WTC11 (cell line): ENCODE data around the gene TEX13C. TPM values are rescaled to one million over a fixed set of nuclear protein-coding genes. Genes with fewer than 3 reads are reported as not detected.
"Not testable (repeated sequence)": the region's sequence is repeated elsewhere in the genome, so short reads cannot be mapped to it uniquely, and the experiment has no call there.

Experiments used
- ATAC-seq: fragments of 200-7000 bp; cut with Tn5 transposase; 2 replicates; pipeline ENCODE4 v1.10.0; 2021; ENCODE audit warnings: mild to moderate bottlenecking, moderate library complexity
- CTCF ChIA-PET: fragments of 300-600 bp; sonication (Branson Sonifier 250); formaldehyde crosslinking; loops from one replicate; lab custom pipeline; 2021; ENCODE audit warnings: antibody characterized with exemption; lab: Charles Lee
- POLR2A ChIA-PET: fragments of 350-600 bp; sonication (Branson Sonifier 250); formaldehyde crosslinking; loops from one replicate; lab custom pipeline; 2021; ENCODE audit warnings: antibody characterized with exemption; lab: Charles Lee
- DNase-seq: peaks from one replicate; pipeline ENCODE4 v3.0.0; 2021; ENCODE audit warnings: low spot score
- H3K27ac Mint-ChIP-seq: 2 replicates; pipeline ENCODE4 v1.8.0; 2021; ENCODE audit warnings: mixed read lengths
- H3K27me3 Mint-ChIP-seq: 2 replicates; pipeline ENCODE4 v1.8.0; 2021; ENCODE audit warnings: low read depth, mild to moderate bottlenecking, moderate library complexity, mixed read lengths
- H3K36me3 Mint-ChIP-seq: 2 replicates; pipeline ENCODE4 v1.8.0; 2021; ENCODE audit warnings: mixed read lengths
- H3K4me1 Mint-ChIP-seq: 2 replicates; pipeline ENCODE4 v1.8.0; 2022; ENCODE audit warnings: mixed read lengths
- H3K4me3 Mint-ChIP-seq: 2 replicates; pipeline ENCODE4 v1.8.0; 2021; ENCODE audit warnings: mild to moderate bottlenecking, moderate library complexity, mixed read lengths
- H3K9me3 Mint-ChIP-seq: 2 replicates; pipeline ENCODE4 v1.8.0; 2021; ENCODE audit warnings: mixed read lengths
- GTF2I ChIP-seq: fragments of 250-450 bp; sonication (Bioruptor Pico); conservative IDR thresholded peaks from 2 replicates; pipeline ENCODE4 v1.4.0; 2021; ENCODE audit warnings: mild to moderate bottlenecking
- PRRX2 ChIP-seq: fragments of 250-450 bp; sonication (Bioruptor Pico); IDR thresholded peaks from 2 replicates; pipeline ENCODE4 v1.8.0; 2021; ENCODE audit warnings: mild to moderate bottlenecking
- TEAD4 ChIP-seq: sonication (generic); formaldehyde crosslinking; IDR thresholded peaks from 2 replicates; pipeline ENCODE4 v1.8.0; 2022; ENCODE audit warnings: mild to moderate bottlenecking, missing genetic modification reagents
- total RNA-seq: library from RNA; stranded (reverse); gene quantifications from 3 replicates; pipeline ENCODE4 v1.2.3, GENCODE V29; 2021
- TF ChIP-seq, protein P1 (sequence below): sonication (generic); formaldehyde crosslinking; IDR thresholded peaks from 2 replicates; pipeline ENCODE4 v1.8.1; 2023; ENCODE audit warnings: mild to moderate bottlenecking, missing genetic modification reagents
- TF ChIP-seq, protein P2 (sequence below): sonication (generic); formaldehyde crosslinking; IDR thresholded peaks from 2 replicates; pipeline ENCODE4 v1.8.1; 2022; ENCODE audit warnings: missing genetic modification reagents, borderline replicate concordance
- TF ChIP-seq, protein P3 (sequence below): sonication (generic); formaldehyde crosslinking; IDR thresholded peaks from 2 replicates; pipeline ENCODE4 v1.8.0; 2022; ENCODE audit warnings: mild to moderate bottlenecking, missing genetic modification reagents
- TF ChIP-seq, protein P4 (sequence below): fragments of 250-450 bp; sonication (Bioruptor Pico); IDR thresholded peaks from 2 replicates; pipeline ENCODE4 v1.9.0; 2021; ENCODE audit warnings: mild to moderate bottlenecking
- TF ChIP-seq, protein P5 (sequence below): sonication (generic); formaldehyde crosslinking; IDR thresholded peaks from 2 replicates; pipeline ENCODE4 v1.8.0; 2023; ENCODE audit warnings: missing genetic modification reagents
- TF ChIP-seq, protein P6 (sequence below): sonication (generic); formaldehyde crosslinking; IDR thresholded peaks from 2 replicates; pipeline ENCODE4 v1.8.1; 2022; ENCODE audit warnings: low read depth, missing genetic modification reagents, borderline replicate concordance
- TF ChIP-seq, protein P7 (sequence below): sonication (generic); formaldehyde crosslinking; IDR thresholded peaks from 2 replicates; pipeline ENCODE4 v1.8.0; 2022; ENCODE audit warnings: missing genetic modification reagents
- TF ChIP-seq, protein P8 (sequence below): fragments of 250-450 bp; sonication (Bioruptor Pico); IDR thresholded peaks from 2 replicates; pipeline ENCODE4 v1.8.0; 2021; ENCODE audit warnings: mild to moderate bottlenecking
- TF ChIP-seq, protein P9 (sequence below): sonication (generic); formaldehyde crosslinking; IDR thresholded peaks from 2 replicates; pipeline ENCODE4 v1.8.1; 2023; ENCODE audit warnings: mild to moderate bottlenecking, missing genetic modification reagents, moderate library complexity

The TEX13C gene
- total RNA-seq, 1 experiment from 2014 or later = 0.26 TPM

DNA sequence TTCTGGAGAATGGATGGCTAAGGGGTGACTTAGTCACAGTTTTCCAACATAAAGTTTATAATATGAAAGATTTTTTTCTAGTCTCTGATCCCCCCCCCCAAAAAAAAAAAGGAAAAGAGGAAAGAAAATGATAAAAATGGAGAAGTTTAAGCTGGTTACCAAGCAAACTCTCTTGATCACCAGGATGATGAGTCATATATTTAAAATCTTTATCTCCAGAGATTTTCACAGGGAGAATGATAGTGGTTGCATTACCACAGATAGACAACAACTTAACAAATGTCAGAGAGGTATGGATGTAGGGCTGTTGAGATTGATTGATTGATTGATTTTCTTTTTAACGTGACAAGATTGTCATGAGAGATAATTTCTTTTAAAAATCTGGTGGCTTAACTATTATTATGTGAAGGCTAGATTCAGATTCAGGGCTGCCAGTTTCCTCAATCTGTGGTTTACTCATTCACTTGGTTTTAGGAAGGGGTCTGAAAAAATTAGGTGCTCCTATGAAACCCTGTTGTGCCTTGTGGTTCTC is 13.3 kb upstream of the TEX13C start (continued):
- TF ChIP-seq, protein P1, sequence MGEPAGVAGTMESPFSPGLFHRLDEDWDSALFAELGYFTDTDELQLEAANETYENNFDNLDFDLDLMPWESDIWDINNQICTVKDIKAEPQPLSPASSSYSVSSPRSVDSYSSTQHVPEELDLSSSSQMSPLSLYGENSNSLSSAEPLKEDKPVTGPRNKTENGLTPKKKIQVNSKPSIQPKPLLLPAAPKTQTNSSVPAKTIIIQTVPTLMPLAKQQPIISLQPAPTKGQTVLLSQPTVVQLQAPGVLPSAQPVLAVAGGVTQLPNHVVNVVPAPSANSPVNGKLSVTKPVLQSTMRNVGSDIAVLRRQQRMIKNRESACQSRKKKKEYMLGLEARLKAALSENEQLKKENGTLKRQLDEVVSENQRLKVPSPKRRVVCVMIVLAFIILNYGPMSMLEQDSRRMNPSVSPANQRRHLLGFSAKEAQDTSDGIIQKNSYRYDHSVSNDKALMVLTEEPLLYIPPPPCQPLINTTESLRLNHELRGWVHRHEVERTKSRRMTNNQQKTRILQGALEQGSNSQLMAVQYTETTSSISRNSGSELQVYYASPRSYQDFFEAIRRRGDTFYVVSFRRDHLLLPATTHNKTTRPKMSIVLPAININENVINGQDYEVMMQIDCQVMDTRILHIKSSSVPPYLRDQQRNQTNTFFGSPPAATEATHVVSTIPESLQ (CRISPR knock-in tag) = no peak
- TF ChIP-seq, protein P2, sequence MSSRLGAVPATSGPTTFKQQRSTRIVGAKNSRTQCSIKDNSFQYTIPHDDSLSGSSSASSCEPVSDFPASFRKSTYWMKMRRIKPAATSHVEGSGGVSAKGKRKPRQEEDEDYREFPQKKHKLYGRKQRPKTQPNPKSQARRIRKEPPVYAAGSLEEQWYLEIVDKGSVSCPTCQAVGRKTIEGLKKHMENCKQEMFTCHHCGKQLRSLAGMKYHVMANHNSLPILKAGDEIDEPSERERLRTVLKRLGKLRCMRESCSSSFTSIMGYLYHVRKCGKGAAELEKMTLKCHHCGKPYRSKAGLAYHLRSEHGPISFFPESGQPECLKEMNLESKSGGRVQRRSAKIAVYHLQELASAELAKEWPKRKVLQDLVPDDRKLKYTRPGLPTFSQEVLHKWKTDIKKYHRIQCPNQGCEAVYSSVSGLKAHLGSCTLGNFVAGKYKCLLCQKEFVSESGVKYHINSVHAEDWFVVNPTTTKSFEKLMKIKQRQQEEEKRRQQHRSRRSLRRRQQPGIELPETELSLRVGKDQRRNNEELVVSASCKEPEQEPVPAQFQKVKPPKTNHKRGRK (CRISPR knock-in tag) = no peak
- TF ChIP-seq, protein P3, sequence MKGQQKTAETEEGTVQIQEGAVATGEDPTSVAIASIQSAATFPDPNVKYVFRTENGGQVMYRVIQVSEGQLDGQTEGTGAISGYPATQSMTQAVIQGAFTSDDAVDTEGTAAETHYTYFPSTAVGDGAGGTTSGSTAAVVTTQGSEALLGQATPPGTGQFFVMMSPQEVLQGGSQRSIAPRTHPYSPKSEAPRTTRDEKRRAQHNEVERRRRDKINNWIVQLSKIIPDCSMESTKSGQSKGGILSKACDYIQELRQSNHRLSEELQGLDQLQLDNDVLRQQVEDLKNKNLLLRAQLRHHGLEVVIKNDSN (CRISPR knock-in tag) = no peak

DNA sequence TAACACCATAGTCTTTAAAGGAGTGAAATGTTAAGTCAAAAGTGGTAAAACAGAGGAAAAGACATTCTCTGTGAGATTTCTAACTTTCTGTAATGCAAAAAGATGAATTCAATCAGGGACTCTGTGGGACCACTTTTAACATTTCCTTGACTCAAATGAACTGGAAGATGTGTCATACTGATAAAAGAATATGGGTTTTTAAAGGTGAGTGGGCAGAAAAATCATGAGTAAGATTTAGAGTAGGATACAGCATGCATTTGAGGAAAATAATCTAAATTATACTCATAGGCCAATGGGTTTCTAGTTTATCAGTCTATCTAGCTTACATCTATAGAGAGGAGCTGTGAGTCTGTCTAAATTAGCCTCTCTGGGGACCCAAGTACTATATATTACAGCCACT is 11.0 kb upstream of the TEX13C start:
- no peaks in the 10 kb centered on the region; the same call in 1 of the 2 replicates for H3K27me3 Mint-ChIP-seq
- H3K4me3 Mint-ChIP-seq = no peak overlapping the region
- H3K9me3 Mint-ChIP-seq = peaks cover 13% of the 10 kb centered on the region
- no peak for DNase-seq
- no peak for ATAC-seq
- H3K27ac Mint-ChIP-seq = no peak overlapping the region
- H3K4me1 Mint-ChIP-seq = no peaks in the 10 kb centered on the region
- ChIA-PET CTCF (no interaction called here), POLR2A (no interaction called here)
- no peaks in the 10 kb centered on the region; the same call in 1 of the 2 replicates for H3K36me3 Mint-ChIP-seq
- TF ChIP-seq GTF2I (CRISPR knock-in tag) (no peak), TEAD4 (CRISPR knock-in tag) (no peak), PRRX2 (CRISPR knock-in tag) (no peak)
- TF ChIP-seq, protein P4, sequence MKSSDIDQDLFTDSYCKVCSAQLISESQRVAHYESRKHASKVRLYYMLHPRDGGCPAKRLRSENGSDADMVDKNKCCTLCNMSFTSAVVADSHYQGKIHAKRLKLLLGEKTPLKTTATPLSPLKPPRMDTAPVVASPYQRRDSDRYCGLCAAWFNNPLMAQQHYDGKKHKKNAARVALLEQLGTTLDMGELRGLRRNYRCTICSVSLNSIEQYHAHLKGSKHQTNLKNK (CRISPR knock-in tag) = no peak
- TF ChIP-seq, protein P5, sequence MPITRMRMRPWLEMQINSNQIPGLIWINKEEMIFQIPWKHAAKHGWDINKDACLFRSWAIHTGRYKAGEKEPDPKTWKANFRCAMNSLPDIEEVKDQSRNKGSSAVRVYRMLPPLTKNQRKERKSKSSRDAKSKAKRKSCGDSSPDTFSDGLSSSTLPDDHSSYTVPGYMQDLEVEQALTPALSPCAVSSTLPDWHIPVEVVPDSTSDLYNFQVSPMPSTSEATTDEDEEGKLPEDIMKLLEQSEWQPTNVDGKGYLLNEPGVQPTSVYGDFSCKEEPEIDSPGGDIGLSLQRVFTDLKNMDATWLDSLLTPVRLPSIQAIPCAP = no peak
- TF ChIP-seq, protein P6, sequence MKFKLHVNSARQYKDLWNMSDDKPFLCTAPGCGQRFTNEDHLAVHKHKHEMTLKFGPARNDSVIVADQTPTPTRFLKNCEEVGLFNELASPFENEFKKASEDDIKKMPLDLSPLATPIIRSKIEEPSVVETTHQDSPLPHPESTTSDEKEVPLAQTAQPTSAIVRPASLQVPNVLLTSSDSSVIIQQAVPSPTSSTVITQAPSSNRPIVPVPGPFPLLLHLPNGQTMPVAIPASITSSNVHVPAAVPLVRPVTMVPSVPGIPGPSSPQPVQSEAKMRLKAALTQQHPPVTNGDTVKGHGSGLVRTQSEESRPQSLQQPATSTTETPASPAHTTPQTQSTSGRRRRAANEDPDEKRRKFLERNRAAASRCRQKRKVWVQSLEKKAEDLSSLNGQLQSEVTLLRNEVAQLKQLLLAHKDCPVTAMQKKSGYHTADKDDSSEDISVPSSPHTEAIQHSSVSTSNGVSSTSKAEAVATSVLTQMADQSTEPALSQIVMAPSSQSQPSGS (CRISPR knock-in tag) = no peak
- TF ChIP-seq, protein P7, sequence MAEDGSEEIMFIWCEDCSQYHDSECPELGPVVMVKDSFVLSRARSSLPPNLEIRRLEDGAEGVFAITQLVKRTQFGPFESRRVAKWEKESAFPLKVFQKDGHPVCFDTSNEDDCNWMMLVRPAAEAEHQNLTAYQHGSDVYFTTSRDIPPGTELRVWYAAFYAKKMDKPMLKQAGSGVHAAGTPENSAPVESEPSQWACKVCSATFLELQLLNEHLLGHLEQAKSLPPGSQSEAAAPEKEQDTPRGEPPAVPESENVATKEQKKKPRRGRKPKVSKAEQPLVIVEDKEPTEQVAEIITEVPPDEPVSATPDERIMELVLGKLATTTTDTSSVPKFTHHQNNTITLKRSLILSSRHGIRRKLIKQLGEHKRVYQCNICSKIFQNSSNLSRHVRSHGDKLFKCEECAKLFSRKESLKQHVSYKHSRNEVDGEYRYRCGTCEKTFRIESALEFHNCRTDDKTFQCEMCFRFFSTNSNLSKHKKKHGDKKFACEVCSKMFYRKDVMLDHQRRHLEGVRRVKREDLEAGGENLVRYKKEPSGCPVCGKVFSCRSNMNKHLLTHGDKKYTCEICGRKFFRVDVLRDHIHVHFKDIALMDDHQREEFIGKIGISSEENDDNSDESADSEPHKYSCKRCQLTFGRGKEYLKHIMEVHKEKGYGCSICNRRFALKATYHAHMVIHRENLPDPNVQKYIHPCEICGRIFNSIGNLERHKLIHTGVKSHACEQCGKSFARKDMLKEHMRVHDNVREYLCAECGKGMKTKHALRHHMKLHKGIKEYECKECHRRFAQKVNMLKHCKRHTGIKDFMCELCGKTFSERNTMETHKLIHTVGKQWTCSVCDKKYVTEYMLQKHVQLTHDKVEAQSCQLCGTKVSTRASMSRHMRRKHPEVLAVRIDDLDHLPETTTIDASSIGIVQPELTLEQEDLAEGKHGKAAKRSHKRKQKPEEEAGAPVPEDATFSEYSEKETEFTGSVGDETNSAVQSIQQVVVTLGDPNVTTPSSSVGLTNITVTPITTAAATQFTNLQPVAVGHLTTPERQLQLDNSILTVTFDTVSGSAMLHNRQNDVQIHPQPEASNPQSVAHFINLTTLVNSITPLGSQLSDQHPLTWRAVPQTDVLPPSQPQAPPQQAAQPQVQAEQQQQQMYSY (CRISPR knock-in tag) = no peak
- TF ChIP-seq, protein P8, sequence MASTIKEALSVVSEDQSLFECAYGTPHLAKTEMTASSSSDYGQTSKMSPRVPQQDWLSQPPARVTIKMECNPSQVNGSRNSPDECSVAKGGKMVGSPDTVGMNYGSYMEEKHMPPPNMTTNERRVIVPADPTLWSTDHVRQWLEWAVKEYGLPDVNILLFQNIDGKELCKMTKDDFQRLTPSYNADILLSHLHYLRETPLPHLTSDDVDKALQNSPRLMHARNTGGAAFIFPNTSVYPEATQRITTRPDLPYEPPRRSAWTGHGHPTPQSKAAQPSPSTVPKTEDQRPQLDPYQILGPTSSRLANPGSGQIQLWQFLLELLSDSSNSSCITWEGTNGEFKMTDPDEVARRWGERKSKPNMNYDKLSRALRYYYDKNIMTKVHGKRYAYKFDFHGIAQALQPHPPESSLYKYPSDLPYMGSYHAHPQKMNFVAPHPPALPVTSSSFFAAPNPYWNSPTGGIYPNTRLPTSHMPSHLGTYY (CRISPR knock-in tag) = no peak
- TF ChIP-seq, protein P9, sequence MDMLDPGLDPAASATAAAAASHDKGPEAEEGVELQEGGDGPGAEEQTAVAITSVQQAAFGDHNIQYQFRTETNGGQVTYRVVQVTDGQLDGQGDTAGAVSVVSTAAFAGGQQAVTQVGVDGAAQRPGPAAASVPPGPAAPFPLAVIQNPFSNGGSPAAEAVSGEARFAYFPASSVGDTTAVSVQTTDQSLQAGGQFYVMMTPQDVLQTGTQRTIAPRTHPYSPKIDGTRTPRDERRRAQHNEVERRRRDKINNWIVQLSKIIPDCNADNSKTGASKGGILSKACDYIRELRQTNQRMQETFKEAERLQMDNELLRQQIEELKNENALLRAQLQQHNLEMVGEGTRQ (CRISPR knock-in tag) = no peak

DNA sequence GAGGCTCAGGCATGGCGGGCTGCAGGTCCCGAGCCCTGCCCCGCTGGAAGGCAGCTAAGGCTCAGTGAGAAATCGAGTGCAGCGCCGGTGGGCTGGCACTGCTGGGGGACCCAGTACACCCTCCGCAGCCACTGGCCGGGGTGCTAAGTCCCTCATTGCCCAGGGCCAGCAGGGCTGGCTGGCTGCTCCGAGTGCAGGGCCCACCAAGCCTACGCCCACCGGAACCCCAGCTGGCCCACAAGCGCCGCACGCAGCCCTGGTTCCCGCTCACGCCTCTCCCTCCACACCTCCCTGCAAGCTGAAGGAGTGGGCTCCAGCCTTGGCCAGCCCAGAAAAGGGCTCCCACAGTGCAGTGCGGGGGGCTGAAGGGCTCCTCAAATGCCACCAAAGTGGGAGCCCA is 505 bp upstream of the TEX13C start:
- CTCF ChIA-PET = interaction anchor here (1.6 kb wide), 1 partner anchor 113 kb away, joined by 5 read pairs; no protein-coding TSS in a partner anchor
- H3K4me3 Mint-ChIP-seq, H3K27me3 Mint-ChIP-seq, H3K4me1 Mint-ChIP-seq, ATAC-seq, H3K9me3 Mint-ChIP-seq, H3K36me3 Mint-ChIP-seq, H3K27ac Mint-ChIP-seq, DNase-seq, POLR2A ChIA-PET: not testable (repeated sequence)
